HEK293T (cell line): ENCODE measurements around the gene PLA2G3.

Experiments
- ELF4 ChIP-seq: fragments of 450-650 bp; IDR thresholded peaks from 2 replicates; pipeline ENCODE4 v1.6.1; 2017; ENCODE audit warnings: antibody characterized with exemption
- FOXK2 ChIP-seq: fragments of 450-650 bp; IDR thresholded peaks from 2 replicates; pipeline ENCODE4 v1.6.1; 2016; ENCODE audit warnings: mild to moderate bottlenecking
- FOXM1 ChIP-seq: fragments of 450-650 bp; IDR thresholded peaks from 2 replicates; pipeline ENCODE4 v1.6.1; 2017; ENCODE audit warnings: mild to moderate bottlenecking, borderline replicate concordance
- LEF1 ChIP-seq: fragments of 450-650 bp; IDR thresholded peaks from 2 replicates; pipeline ENCODE4 v1.6.1; 2017; ENCODE audit warnings: mild to moderate bottlenecking, borderline replicate concordance
- NFRKB ChIP-seq: fragments of 450-650 bp; IDR thresholded peaks from 2 replicates; pipeline ENCODE4 v1.6.1; 2016; ENCODE audit warnings: mild to moderate bottlenecking, moderate library complexity
- SUZ12 ChIP-seq: fragments of 450-650 bp; IDR thresholded peaks from 2 replicates; pipeline ENCODE4 v1.6.1; 2016; ENCODE audit warnings: mild to moderate bottlenecking

- TF ChIP-seq FOXK2 (no peak), ELF4 (no peak), FOXM1 (no peak), NFRKB (no peak), SUZ12 (no peak), LEF1 (no peak)
These were observed 8.8 kb upstream of the PLA2G3 start for GRCh38 chr22:31148953-31149627.
